ENCODE data around the gene MAML3. TPM values are rescaled to one million over a fixed set of nuclear protein-coding genes. Genes with fewer than 3 reads are reported as not detected.

MAML3 gene
- total RNA-seq, 1 donor from 2014 or later, result 21.8 TPM

DNA sequence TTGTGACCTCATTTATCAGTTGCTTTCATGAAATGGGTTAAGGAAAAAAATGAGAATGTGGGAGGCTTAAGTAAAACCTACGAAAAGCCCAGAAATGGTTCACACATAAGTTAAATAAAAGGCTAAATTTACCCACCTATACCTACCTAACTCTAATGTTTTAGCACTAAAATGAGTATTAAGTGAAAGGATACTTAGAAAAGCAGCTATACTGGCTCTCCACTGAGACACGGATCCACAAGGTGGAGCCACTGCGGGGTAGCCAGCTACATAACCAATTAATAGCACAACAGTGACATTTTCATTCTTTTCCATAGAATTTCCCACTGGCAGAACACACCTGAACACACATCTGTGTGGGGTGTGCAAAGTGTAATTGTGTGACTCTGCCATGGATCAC, 101.9 kb downstream of the MAML3 start:
- DNase-seq (ENCODE audit: extremely low spot score, unreplicated experiment), result no peak
- Mint-ChIP-seq H3K36me3 (no peaks in the 10 kb centered on the region), H3K27me3 (no peaks in the 10 kb centered on the region), H3K27ac (no peak overlapping the region), H3K4me3 (no peak overlapping the region), H3K9me3 (no peaks in the 10 kb centered on the region), H3K4me1 (ENCODE audit: unreplicated experiment) (peaks cover 33% of the 10 kb centered on the region)
- TF ChIP-seq, protein P1, sequence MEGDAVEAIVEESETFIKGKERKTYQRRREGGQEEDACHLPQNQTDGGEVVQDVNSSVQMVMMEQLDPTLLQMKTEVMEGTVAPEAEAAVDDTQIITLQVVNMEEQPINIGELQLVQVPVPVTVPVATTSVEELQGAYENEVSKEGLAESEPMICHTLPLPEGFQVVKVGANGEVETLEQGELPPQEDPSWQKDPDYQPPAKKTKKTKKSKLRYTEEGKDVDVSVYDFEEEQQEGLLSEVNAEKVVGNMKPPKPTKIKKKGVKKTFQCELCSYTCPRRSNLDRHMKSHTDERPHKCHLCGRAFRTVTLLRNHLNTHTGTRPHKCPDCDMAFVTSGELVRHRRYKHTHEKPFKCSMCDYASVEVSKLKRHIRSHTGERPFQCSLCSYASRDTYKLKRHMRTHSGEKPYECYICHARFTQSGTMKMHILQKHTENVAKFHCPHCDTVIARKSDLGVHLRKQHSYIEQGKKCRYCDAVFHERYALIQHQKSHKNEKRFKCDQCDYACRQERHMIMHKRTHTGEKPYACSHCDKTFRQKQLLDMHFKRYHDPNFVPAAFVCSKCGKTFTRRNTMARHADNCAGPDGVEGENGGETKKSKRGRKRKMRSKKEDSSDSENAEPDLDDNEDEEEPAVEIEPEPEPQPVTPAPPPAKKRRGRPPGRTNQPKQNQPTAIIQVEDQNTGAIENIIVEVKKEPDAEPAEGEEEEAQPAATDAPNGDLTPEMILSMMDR (conservative IDR thresholded peaks at IDR 0.05), result peak; percentile 69

GRCh38 chr4:140049849-140050637, 103.9 kb downstream of the MAML3 start:
- H3K9me3 Mint-ChIP-seq, result no peaks in the 10 kb centered on the region
- DNase-seq (ENCODE audit: extremely low spot score, unreplicated experiment), result no peak
- H3K4me1 Mint-ChIP-seq (ENCODE audit: unreplicated experiment), result peaks cover 50% of the 10 kb centered on the region
- H3K27ac Mint-ChIP-seq, result peak overlapping the region; percentile 94
- H3K27me3 Mint-ChIP-seq, result no peaks in the 10 kb centered on the region
- H3K4me3 Mint-ChIP-seq, result peak overlapping the region; percentile 83
- no peaks in the 10 kb centered on the region for H3K36me3 Mint-ChIP-seq
- TF ChIP-seq, protein P1 (conservative IDR thresholded peaks at IDR 0.05), result peak; percentile 75

GRCh38 chr4:140049024-140049848, 104.7 kb downstream of the MAML3 start:
- Mint-ChIP-seq H3K27ac (peak overlapping the region; percentile 94), H3K4me3 (peak overlapping the region; percentile 83), H3K9me3 (no peaks in the 10 kb centered on the region), H3K27me3 (no peaks in the 10 kb centered on the region), H3K36me3 (no peaks in the 10 kb centered on the region), H3K4me1 (ENCODE audit: unreplicated experiment) (peaks cover 58% of the 10 kb centered on the region)
- TF ChIP-seq, protein P1 (conservative IDR thresholded peaks at IDR 0.05), result no peak
- no peak for DNase-seq (ENCODE audit: extremely low spot score, unreplicated experiment)

DNA sequence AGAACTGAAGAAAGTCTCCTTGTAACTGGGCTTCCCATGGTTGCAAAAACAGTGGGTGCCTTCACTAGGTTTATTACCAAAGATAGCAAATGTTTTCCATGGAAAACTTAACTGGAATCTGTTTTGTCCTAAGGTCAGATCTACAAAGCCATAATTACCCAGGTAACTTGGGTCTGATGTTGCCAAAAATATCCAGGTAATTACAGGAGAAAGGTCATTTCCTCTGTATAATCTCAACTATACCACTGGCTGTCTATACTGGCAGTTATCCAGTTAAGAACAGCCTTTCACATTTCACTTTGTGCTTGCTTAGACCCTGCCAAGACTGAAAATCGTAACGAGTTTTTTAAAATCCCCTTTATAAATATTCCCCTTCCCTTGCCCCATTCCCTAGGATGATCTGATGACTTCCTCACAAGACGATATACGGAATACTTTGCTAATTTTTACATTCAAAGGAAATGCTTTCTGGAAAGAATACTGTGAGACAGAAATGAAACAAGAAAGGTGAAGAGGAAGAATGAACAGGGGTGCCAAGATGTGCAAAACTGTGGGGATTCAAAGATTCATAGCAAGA, 105.5 kb downstream of the MAML3 start:
- H3K27ac Mint-ChIP-seq, result peak overlapping the region; percentile 94
- DNase-seq (ENCODE audit: extremely low spot score, unreplicated experiment), result no peak
- H3K9me3 Mint-ChIP-seq, result no peaks in the 10 kb centered on the region
- TF ChIP-seq, protein P1 (conservative IDR thresholded peaks at IDR 0.05), result no peak
- H3K36me3 Mint-ChIP-seq, result no peaks in the 10 kb centered on the region
- H3K4me3 Mint-ChIP-seq, result peak overlapping the region; percentile 83
- no peaks in the 10 kb centered on the region for H3K27me3 Mint-ChIP-seq
- peaks cover 64% of the 10 kb centered on the region for H3K4me1 Mint-ChIP-seq (ENCODE audit: unreplicated experiment)

DNA sequence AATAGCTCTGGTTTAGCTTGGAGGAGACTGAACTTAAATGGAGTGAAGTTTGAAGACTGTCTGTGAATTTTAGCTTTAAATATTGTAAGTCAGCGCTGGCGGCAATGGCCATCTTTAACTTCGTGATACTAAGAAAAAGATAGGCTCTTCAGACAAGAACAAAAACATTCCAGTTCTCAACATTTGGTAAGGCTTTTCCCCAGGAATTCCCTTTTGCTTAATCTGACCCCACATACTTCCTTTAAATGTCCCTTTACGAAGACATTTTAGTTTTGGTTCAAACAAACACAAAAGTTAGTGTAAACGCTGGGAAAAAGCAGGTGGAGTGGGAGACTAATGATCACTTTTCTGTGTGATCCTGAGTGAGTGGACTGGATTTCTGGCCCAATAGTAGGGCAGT, 106.2 kb downstream of the MAML3 start:
- Mint-ChIP-seq H3K9me3 (no peaks in the 10 kb centered on the region), H3K27me3 (no peaks in the 10 kb centered on the region), H3K4me3 (peak overlapping the region; percentile 82), H3K27ac (peak overlapping the region; percentile 94), H3K4me1 (ENCODE audit: unreplicated experiment) (peaks cover 70% of the 10 kb centered on the region), H3K36me3 (no peaks in the 10 kb centered on the region)
- TF ChIP-seq, protein P1 (conservative IDR thresholded peaks at IDR 0.05), result no peak
- DNase-seq (ENCODE audit: extremely low spot score, unreplicated experiment), result no peak
